Measurements from ENCODE around the gene IQSEC1.

The IQSEC1 gene

DNA sequence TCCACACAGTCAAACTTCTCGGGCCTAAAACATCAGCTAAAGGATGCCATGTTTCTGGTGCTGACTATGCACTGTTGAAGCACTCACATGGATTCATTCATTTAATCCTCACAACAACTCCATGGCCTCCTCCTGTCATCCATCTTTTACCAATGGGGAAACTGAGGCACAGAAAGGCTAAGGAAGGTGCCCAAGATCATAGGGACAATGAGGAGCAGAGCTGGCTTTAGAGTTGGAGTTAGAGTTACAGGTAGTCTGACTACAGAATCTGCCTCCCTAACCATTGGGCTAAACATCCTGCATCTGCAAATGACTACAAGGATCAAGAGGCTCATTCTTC, 111.6 kb downstream of the IQSEC1 start:
- Mint-ChIP-seq H3K4me1 (peaks cover 99% of the 10 kb centered on the region), H3K36me3 (peaks cover 12% of the 10 kb centered on the region), H3K27ac (peak overlapping the region; percentile 66), H3K4me3 (no peak overlapping the region), H3K27me3 (no peaks in the 10 kb centered on the region), H3K9me3 (no peaks in the 10 kb centered on the region)
- ATAC-seq = no peak

GRCh38 chr3:12961007-12961696, 112.1 kb downstream of the IQSEC1 start:
- Mint-ChIP-seq H3K9me3 (no peaks in the 10 kb centered on the region), H3K27ac (peak overlapping the region; percentile 66), H3K36me3 (peaks cover 11% of the 10 kb centered on the region), H3K4me3 (no peak overlapping the region), H3K4me1 (peaks cover 99% of the 10 kb centered on the region), H3K27me3 (no peaks in the 10 kb centered on the region)
- no peak for ATAC-seq

DNA sequence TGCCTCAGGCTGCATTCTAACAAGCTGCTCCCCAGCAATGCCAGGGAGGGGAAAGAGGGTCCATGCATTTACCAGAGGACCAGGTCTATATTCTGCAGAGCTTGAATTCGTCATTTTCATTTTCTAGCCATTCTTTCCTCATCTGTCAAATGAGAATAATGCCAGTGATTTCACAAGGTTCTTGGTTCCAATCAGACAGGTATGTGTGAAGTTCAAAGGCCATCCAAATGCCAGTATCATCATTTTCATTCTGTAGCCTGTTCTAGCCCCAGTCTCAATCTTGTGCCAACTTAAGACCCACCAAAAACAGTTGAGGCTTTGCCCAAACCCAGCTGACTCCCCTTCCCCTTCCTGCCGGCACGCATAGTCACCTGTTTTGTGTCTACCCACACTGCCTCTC, 112.7 kb downstream of the IQSEC1 start:
- no peak for ATAC-seq
- Mint-ChIP-seq H3K4me1 (peaks cover 99% of the 10 kb centered on the region), H3K27ac (peak overlapping the region; percentile 66), H3K4me3 (peak overlapping the region; percentile 61), H3K9me3 (no peaks in the 10 kb centered on the region), H3K36me3 (peaks cover 11% of the 10 kb centered on the region), H3K27me3 (no peaks in the 10 kb centered on the region)

GRCh38 chr3:12959838-12960378, 113.3 kb downstream of the IQSEC1 start:
- peak; percentile 56 for ATAC-seq
- Mint-ChIP-seq H3K36me3 (peaks cover 13% of the 10 kb centered on the region), H3K27ac (peak overlapping the region; percentile 66), H3K4me3 (peak overlapping the region; percentile 34), H3K4me1 (peaks cover 99% of the 10 kb centered on the region), H3K9me3 (no peaks in the 10 kb centered on the region), H3K27me3 (no peaks in the 10 kb centered on the region)

GRCh38 chr3:12959410-12959809, 113.8 kb downstream of the IQSEC1 start:
- no peak for ATAC-seq
- Mint-ChIP-seq H3K36me3 (peaks cover 16% of the 10 kb centered on the region), H3K27ac (peak overlapping the region; percentile 95), H3K4me1 (peaks cover 99% of the 10 kb centered on the region), H3K4me3 (peak overlapping the region; percentile 34), H3K27me3 (no peaks in the 10 kb centered on the region), H3K9me3 (no peaks in the 10 kb centered on the region)

DNA sequence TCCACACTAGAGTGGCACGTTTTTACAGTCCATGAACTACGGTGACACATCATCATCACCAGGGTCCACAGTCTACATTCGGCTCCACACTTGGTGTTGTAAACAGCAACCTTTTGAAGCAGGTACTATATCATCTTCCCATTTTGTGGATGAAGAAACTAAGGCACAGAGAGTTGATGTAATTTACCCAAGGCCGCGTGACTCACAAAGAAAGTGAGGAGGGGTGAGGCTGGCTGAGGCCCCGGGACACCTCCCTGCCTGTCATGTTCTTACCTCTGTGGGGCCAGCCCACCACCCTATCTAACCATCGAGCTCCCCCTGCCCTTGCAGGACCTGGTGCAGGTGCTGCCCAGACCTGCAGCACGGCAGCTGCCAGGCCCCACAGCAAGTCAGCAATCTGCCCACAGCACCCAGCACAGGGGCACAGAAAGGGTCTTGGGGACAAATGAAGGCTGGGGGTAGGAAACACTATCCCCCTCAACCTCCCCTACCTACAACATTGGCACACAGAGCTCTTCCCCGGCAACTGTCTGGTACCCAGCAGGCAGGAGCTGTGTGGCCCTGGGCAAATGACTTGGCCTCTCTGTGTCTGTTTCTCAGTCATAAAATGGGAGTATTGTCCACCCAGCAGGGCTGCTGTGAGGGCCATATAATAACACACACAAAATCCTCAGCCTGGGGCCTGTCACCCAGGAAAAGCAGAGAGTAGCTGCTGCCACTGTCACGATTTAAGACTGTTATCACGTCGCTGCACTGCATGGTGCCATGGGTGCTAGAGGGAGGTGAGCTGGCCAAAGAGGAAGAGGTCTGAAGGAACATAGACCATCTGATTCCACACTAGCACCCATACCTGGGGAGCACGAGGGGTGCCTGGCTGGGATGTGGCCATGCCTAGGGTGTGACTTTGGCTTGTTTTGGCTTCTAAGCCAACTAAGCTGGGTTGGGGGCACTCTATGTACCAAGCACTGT, 115.1 kb downstream of the IQSEC1 start:
- Mint-ChIP-seq H3K4me1 (peaks cover 99% of the 10 kb centered on the region), H3K36me3 (peaks cover 21% of the 10 kb centered on the region), H3K27ac (peak overlapping the region; percentile 95), H3K9me3 (no peaks in the 10 kb centered on the region), H3K27me3 (no peaks in the 10 kb centered on the region), H3K4me3 (no peak overlapping the region)
- ATAC-seq = no peak

DNA sequence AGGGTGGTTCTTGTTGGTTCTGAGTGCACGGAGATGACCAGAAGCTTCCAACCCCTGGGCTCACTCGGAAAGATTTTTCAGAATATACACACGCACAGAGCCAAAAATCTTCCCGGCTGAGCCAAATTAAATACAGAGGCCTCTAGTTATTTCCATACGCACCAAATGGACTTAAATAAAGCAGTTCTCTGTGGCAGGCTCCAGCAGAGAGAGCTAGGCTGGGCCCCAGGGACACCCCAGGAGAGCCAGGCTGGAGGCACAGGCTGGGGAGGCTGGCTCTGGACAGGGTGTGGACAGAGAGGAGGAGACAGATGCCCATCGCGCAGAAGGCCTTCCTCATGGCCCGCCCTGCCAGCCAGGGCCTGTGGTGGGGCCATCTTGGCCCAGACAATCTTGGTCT, 115.9 kb downstream of the IQSEC1 start:
- H3K9me3 Mint-ChIP-seq = no peaks in the 10 kb centered on the region
- peaks cover 97% of the 10 kb centered on the region for H3K4me1 Mint-ChIP-seq
- peak overlapping the region; percentile 95 for H3K27ac Mint-ChIP-seq
- H3K27me3 Mint-ChIP-seq = no peaks in the 10 kb centered on the region
- peaks cover 21% of the 10 kb centered on the region for H3K36me3 Mint-ChIP-seq
- no peak overlapping the region for H3K4me3 Mint-ChIP-seq
- ATAC-seq = no peak

- Mint-ChIP-seq H3K9me3 (no peaks in the 10 kb centered on the region), H3K4me3 (no peak overlapping the region), H3K27me3 (no peaks in the 10 kb centered on the region), H3K27ac (peak overlapping the region; percentile 95), H3K4me1 (peaks cover 98% of the 10 kb centered on the region), H3K36me3 (peaks cover 26% of the 10 kb centered on the region)
- no peak for ATAC-seq
Observed at GRCh38 chr3:12956316-12956660, 116.9 kb downstream of the IQSEC1 start.

DNA sequence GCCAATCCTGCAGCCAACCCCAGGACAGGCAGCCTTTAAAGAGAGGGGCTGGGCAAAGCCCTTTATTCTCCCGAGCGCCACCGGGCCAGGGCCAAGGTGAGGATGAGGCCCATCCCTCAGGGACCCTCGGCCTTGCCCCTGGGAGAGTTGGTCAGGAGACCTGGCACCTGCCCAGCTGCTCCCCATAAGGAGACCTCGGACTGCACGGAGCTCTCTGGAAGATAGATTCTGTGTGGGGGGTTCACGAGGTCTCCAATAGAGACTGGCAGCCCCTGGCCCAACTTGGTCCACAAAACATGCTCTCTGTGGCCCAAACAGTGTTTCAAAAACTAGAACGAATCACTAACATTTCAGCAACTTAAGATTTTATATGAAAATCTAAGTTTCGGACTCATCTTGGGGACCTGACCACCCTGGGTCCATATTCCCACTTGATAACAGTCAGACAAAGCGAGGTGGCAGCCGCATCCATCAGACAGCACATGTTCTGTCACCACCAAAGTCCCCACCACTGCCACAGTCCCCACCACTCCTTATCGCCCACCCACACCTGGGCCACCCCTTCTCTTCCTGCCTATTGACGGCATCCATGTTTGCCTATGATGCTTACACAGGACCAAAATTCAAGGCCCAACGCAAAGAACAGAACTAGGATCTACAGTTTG, 117.4 kb downstream of the IQSEC1 start:
- Mint-ChIP-seq H3K27me3 (no peaks in the 10 kb centered on the region), H3K36me3 (peaks cover 26% of the 10 kb centered on the region), H3K4me1 (peaks cover 94% of the 10 kb centered on the region), H3K4me3 (peak overlapping the region; percentile 38), H3K27ac (peak overlapping the region; percentile 95), H3K9me3 (no peaks in the 10 kb centered on the region)
- no peak for ATAC-seq

DNA sequence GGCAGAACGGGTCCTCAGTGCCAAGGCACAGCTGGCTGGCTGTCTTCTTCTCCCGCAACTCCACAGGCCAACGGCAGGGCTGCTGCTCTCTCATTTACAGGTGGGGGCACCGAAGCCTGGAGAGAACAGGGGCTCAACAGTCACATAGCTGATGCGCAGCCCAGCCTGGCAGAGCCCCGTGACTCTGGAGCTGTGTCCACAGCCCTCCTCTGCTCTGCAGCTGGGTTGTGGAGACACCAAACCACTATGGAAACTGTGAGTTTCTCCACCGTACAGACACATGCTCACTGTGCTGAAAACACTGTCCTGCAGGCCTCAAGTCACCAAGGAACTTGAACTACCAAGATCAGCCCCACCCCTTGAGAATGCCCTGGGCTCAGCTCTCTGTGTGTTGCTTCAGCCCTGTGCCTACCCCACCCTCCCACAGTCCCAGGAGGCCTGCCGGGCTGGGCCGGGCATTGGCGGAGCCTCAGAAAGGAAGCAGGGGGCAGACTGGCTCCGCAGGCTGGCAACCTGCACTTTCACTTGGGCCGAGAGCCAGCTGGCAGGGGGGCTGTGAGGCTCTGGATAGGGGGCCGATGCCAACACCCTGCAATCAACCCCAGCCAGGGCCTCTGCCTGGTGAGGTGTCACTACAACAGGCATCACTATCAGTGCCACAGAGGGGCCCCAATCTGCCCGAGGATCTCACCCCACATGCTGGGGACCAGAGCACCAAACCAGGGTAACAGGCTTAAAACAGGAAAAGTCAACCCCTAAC, 118.2 kb downstream of the IQSEC1 start:
- peak; percentile 97 for ATAC-seq
- no peaks in the 10 kb centered on the region for H3K27me3 Mint-ChIP-seq
- no peaks in the 10 kb centered on the region for H3K9me3 Mint-ChIP-seq
- peaks cover 90% of the 10 kb centered on the region for H3K4me1 Mint-ChIP-seq
- H3K4me3 Mint-ChIP-seq = peak overlapping the region; percentile 38
- peaks cover 26% of the 10 kb centered on the region for H3K36me3 Mint-ChIP-seq
- H3K27ac Mint-ChIP-seq = peak overlapping the region; percentile 95

- Mint-ChIP-seq H3K4me1 (peaks cover 90% of the 10 kb centered on the region), H3K36me3 (peaks cover 26% of the 10 kb centered on the region), H3K27ac (peak overlapping the region; percentile 95), H3K4me3 (no peak overlapping the region), H3K27me3 (no peaks in the 10 kb centered on the region), H3K9me3 (no peaks in the 10 kb centered on the region)
- ATAC-seq = no peak
Observed at GRCh38 chr3:12954180-12954579, 119.0 kb downstream of the IQSEC1 start.

DNA sequence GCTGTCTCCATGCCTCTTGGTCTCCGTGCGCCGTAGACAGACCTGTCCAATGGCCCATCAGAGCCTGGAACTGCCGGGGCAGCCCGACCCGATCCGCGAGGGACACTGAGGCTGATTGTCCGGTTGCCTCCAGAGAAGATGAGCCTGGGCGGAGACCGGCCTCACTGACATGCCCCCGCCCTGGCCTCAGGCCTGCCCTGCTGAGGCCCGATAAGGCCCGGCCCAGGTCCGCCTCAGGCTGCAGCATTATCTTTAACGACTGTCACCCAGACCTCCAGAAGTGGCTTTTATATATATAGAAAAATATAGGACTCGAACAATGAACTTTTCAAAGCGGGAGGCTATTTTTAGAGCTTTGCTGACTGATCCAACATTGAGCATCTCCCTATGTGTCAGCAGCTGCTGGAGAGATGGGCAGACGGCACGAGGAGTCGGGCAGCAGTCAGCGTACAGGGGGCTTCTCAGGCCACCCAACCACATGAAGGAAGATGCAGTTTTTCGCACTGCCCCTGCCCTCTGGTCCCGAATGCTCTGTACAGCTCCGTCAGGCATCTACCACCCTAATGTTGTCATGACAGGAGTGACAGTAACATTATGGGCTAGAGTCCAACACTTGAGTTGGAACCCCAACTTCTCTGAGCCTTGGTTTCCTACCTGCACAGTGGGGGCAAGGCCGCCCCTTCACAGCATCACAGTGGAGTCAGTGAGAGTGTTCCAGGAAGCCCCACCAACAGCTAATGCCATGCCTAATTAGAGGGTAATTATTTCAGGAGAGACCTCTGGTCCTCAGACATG, 119.8 kb downstream of the IQSEC1 start:
- Mint-ChIP-seq H3K9me3 (no peaks in the 10 kb centered on the region), H3K4me3 (no peak overlapping the region), H3K27ac (peak overlapping the region; percentile 95), H3K27me3 (no peaks in the 10 kb centered on the region), H3K36me3 (peaks cover 20% of the 10 kb centered on the region), H3K4me1 (peaks cover 90% of the 10 kb centered on the region)
- no peak for ATAC-seq

GRCh38 chr3:12952343-12953200, 120.7 kb downstream of the IQSEC1 start:
- Mint-ChIP-seq H3K4me1 (peaks cover 90% of the 10 kb centered on the region), H3K4me3 (no peak overlapping the region), H3K9me3 (no peaks in the 10 kb centered on the region), H3K27ac (peak overlapping the region; percentile 64), H3K27me3 (no peaks in the 10 kb centered on the region), H3K36me3 (peaks cover 20% of the 10 kb centered on the region)
- ATAC-seq = no peak

Measured in stimulated activated memory B cell treated with anti-CD40 and anti-IgM and Interleukin-4, amounts not matched to agents 10 μg/mL and 1 μg/mL and 100 μg/mL, for 72 hours (primary cell).